IPS-NIHi7 (cell line): Measurements from ENCODE around the gene CNOT4.
"Not testable (repeated sequence)": the region's sequence is repeated elsewhere in the genome, so short reads cannot be mapped to it uniquely, and the experiment has no call there.

ENCODE experiments used
- DNase-seq: peaks from one replicate; pipeline ENCODE4 v3.0.0; 2012; ENCODE audit warnings: mixed read lengths; ENCODE audit errors: extremely low spot score

CNOT4 gene

DNA sequence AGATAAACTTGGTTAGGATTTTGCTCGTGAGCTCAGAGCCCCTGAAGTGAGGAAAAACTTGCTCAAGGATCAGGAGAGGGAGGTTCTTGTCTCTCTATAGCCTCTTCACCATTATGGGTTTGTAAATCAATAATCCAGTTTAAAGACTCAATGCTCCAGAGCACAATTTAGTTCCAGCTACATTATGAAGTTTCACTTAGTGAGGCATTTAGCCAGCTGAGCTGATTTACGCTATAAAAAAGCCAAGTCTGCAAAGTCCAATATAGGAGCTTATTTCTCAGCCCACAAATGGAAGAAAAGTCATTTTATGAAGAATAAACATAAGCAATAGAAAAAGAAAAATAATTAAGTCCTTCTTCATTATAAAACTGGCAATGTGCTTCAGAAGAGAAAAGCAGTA is 145.7 kb downstream of the CNOT4 start:
- no peak for DNase-seq

GRCh38 chr7:135362871-135363270 is 147.0 kb downstream of the CNOT4 start:
- DNase-seq = peak; percentile 51

DNA sequence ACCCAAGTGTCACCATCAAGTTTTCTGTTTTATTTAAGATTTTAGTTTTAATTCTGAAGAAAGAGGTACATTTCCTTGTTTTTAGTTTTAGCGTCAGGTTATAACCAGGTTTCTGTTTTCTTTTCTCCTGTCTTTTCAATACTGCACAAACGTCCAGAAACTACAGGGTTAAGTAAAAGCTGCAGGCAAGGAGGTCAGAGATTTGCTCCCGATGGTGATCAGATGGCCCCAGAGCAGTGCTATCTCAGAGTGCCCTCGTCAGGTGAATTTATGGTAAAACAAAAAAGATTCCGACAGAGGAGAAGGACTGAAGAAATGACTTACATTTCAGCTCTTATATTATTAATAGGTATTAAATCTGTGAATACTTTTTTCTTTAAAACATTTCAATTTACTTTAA is 148.1 kb downstream of the CNOT4 start:
- DNase-seq = peak; percentile 49

DNA sequence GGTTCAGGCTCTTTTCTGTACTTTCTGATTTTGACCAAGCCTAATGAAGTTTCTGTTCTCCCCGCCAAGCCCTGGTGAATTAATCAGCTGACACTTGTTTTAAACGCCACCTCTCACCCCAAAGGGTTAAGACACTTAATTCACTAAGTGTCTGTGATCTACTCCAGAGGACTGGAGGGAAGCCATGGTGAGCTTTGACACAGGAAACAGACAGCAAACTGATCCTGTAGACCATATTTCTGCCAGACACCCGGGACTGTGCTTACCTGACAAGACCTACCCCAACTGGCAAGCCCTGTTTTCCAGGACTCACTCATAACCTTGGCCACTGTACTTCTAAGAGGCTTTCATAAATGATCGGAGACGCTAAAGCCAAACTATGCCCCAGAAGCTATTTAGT is 150.3 kb downstream of the CNOT4 start:
- no peak for DNase-seq

GRCh38 chr7:135355377-135356048 is 154.4 kb downstream of the CNOT4 start:
- no peak for DNase-seq

DNA sequence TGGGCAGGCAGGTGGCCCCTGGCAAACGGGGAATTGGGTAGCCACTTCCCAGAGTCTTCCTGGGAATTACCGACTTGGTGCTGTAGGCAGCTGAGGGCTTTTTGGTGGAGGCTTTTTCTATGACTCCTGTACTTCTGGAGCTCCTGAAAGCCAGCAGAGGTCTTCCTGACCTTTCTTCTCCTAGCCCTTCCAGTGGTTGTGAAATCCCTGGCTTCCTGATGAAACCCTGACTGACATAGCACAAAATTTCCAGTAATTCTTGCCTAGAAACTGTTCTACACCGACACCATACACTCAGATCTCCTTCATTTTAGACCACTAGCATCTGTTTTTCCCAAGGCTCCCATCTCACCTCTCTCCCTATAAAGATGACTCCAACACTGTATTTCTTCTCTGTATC is 156.1 kb downstream of the CNOT4 start:
- no peak for DNase-seq

GRCh38 chr7:135352285-135352684 is 157.6 kb downstream of the CNOT4 start:
- DNase-seq = peak; percentile 24

DNA sequence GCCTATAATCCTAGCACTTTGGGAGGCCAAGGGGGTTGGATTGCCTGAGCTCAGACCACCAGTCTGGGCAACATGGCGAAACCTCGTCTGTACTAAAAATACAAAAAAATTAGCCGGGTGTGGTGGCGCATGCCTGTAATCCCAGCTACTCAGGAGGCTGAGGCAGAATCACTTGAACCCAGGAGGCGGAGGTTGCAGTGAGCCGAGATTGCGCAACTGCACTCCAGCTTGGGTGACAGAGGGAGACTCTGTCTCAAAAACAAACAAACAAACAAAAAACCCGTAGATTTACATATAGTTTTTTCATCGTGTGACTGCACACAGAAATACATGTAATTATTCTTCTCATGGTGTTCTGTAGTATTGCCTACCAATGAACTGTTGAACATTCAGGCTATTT is 158.8 kb downstream of the CNOT4 start:
- DNase-seq = not testable (repeated sequence)

- DNase-seq = no peak
Measured at GRCh38 chr7:135349746-135350145, 160.2 kb downstream of the CNOT4 start.

DNA sequence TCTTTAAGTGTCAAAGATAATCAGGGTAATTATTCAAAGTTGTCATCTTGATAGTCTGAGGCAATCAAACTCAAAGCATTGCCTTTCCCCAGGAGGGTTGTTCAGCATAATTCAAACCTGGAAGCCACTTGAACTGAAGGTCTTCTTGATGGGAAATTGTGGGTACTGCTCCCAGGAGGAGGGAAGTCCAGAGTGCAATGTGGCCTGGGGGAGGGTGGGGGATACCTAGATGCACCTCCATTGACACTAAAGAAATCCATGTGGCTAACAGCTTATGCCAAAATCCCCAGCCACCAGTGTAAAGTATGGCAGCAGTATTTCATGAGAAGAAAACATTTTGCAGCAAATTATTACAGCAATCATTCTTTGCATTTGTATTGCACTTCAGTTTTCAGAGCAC is 161.4 kb downstream of the CNOT4 start:
- DNase-seq = no peak

DNA sequence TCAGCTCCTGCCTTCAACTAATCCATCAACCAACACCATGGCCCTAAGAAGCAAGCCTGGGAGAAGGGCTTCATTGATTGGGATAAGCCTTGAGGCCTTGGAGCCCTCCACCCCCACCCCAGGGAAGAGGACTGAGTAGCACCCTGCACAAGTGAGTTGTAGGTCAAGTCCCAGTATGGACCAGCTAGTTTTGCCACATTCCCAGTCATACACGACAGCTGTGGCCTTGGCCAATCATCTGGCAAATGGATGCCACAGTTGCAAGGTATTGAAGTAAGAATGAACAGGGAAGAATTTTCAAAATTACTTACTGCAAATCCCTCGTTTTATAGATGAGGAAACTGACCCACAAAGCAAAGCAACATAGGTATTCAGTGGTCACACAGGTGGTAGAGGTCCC is 166.5 kb downstream of the CNOT4 start:
- no peak for DNase-seq

- no peak for DNase-seq
Measured at GRCh38 chr7:135342887-135343286, 167.0 kb downstream of the CNOT4 start.

DNA sequence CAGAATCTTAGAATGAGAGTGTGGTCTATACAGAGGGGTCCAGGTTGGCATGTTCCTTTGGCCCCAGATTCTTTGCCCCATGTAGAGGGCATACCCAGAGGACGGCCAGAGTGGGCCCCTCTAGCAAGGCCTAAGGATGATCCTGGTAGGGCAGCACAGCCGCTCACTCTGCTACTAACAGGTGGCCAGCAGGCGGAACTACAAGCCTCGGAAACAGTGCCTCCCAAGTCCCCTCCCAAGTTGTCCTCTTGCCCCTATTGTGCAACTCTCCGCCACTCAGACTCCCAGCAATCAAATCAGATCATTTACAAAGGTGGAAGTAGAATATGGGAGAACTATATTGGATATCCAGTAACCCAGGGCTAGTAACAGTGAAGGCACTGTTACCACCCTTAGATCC is 168.9 kb downstream of the CNOT4 start:
- DNase-seq = peak; percentile 29

- DNase-seq = no peak
Measured at GRCh38 chr7:135337977-135338550, 171.8 kb downstream of the CNOT4 start.

GRCh38 chr7:135337506-135337905 is 172.4 kb downstream of the CNOT4 start:
- no peak for DNase-seq

DNA sequence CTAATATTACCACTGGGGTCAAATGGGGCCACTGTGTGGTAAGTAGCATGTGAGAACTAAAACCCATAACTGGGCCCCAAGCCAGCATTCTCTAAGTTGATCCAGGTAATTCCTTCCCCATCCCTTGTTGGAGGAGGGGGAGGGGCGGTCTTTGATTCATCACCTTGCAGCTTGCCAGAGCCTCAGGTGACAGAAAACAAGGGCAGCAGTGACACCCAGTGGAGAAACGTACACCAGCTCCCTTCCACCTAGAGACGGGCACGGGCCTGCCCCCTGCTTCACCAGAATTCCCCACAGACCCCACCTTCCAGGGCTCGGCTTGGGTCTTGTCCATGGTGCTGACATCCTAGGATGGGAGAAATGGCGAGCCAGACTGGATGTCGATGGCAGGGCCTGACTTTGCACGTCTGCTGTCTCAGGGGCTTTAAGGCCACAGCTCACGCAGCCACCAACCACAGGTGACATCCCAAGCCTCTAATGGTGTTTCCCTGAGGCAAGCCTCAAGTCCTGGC is 174.2 kb downstream of the CNOT4 start:
- DNase-seq = peak; percentile 99

- DNase-seq = no peak
Measured at GRCh38 chr7:135334830-135335543, 174.9 kb downstream of the CNOT4 start.

- DNase-seq = no peak
Measured at GRCh38 chr7:135333946-135334345, 176.0 kb downstream of the CNOT4 start.

- no peak for DNase-seq
Measured at GRCh38 chr7:135333200-135333599, 176.7 kb downstream of the CNOT4 start.

DNA sequence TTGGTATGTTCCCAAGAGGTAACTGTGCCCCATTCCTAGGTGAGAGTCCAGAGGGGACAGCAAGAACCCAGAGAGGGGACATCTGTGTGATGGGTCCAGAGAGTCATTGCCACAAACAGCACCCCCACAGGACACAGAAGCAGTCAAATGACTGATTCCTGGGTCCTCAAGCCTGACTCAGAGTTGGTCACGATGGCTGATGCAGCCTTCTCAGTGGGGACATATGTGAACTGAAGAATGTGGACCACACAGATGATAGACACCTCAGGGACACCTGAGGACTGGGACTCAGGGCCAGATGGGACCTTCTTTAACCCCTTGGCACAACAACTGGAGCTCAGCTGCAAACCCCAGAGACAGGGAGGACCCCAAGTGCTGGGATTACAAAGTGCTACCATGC is 179.8 kb downstream of the CNOT4 start:
- no peak for DNase-seq

DNA sequence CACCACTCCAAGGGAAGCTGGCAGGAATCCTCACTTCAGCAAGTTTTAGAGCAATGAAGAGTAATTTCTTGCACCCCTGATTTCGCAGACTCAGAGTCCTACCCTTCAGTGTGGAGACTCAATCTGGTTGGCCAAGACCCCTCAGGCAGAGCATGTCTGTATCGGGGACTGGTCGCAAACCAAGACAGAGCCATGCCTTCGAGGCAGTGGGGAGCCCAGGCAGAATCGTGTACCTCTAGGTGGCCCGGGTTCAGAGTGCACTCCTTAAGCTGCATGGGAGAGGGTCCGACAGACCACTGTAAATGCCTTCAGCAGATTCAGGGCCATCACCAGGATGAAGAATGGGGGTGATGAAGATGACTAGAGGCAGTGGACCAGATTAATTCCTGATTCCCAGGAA is 181.4 kb downstream of the CNOT4 start:
- DNase-seq = no peak

DNA sequence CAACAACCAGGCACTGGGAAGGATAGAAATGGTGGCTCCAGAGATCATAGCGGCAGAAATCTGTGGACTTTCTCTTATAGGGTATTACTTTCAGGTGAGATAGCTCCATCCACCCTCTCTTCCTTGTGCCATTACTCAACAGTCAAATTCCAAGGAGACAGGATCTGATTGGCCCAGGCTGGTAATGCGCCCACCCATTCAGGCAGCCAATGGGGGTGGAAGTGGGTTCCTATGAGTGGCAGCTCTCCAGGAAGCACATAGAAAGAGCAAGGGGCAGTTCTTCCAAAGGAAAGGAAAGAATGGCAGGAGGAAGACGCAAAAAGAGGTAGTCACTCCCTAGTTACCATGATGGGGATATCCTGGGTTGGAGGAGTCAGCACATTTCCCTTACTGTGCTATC is 181.8 kb downstream of the CNOT4 start:
- DNase-seq = peak; percentile 34

DNA sequence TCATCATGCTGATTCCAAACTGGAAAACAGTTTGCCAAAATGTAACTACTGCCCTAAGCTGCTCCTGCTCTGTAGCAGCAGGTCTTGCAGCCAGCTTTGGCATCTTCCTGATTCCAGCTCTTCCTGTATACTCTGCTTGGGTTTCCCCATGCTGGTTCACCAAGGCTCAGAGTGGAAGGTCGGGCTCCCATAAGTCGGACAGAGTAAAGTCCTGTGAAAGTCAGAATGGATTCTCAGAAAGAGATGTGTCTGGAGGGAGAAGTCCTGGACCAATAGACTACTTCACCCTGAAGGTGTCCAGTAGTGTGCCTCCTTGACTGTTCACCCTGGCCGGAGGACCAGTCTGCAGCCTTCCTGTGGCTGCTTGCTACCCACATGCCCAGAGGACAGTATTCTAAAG is 182.4 kb downstream of the CNOT4 start:
- DNase-seq = no peak
